Uterus (tissue), 4 donors: ENCODE data around the gene LAPTM5. TPM values are rescaled to one million over a fixed set of nuclear protein-coding genes. Genes with fewer than 3 reads are reported as not detected.
"Not testable (repeated sequence)": the region's sequence is repeated elsewhere in the genome, so short reads cannot be mapped to it uniquely, and the experiment has no call there.

ENCODE experiments used
- DNase-seq, 2 donors: peaks; one replicate each; pipeline ENCODE4 v3.0.0-alpha.2; 2019 to 2020
- H3K27ac ChIP-seq, 2 donors: fragments of 200-600 bp; sonication (generic); 1 replicate in 1 of 2; 2 replicates in 1 of 2; pipeline ENCODE4 v1.5.1; 2016 to 2018
- H3K27me3 ChIP-seq, 2 donors: fragments of 200-600 bp; sonication (generic); one replicate each; pipeline ENCODE4 v1.5.1; 2018 to 2019; ENCODE audit warnings: control low read depth in 1 of 2
- H3K36me3 ChIP-seq, 2 donors: fragments of 200-600 bp; sonication (generic); one replicate each; pipeline ENCODE4 v1.5.1; 2019; ENCODE audit warnings: control low read depth in 1 of 2
- H3K4me1 ChIP-seq, 2 donors: fragments of 200-600 bp; sonication (generic); one replicate each; pipeline ENCODE4 v1.5.1; 2018 to 2019; ENCODE audit warnings: control low read depth in 1 of 2
- H3K4me3 ChIP-seq, 2 donors: fragments of 200-600 bp; sonication (generic); 1 replicate in 1 of 2; 2 replicates in 1 of 2; pipeline ENCODE4 v1.5.1; 2018 to 2019; ENCODE audit warnings: mild to moderate bottlenecking in 1 of 2
- H3K9me3 ChIP-seq, 2 donors: fragments of 200-600 bp; sonication (generic); one replicate each; pipeline ENCODE4 v1.5.1; 2019; ENCODE audit warnings: control low read depth in 1 of 2
- POLR2A ChIP-seq, 2 donors: fragments of 450-650 bp; IDR thresholded peaks; one replicate each; pipeline ENCODE4 v1.6.1; 2016; ENCODE audit warnings: antibody characterized with exemption in 2 of 2, mild to moderate bottlenecking in 1 of 2, moderate library complexity in 1 of 2
- intact Hi-C: fragments of 100-400 bp; cut with DNase I; formaldehyde crosslinking; loops from one replicate; pipeline ENCODE4 v1.15.1; 2023; ENCODE audit warnings: low total_unique reads
- total RNA-seq, 4 donors: library from RNA; depleted of rRNA in 3 of 4; stranded (reverse); fragments of >200 nt in 3 of 4; gene quantifications; one replicate each; pipeline versions ENCODE4 v1.1.0 to v1.2.4, GENCODE V29; 2014 to 2023
- TF ChIP-seq, protein P1 (sequence below), 4 experiments: fragments of 200-600 bp in 2 of 4; fragments of 450-650 bp in 2 of 4; sonication (generic) in 2 of 4; IDR thresholded peaks; one replicate each; pipeline ENCODE4 v1.5.1; 2016 to 2019; ENCODE audit warnings: antibody characterized with exemption in 4 of 4, mild to moderate bottlenecking in 2 of 4, moderate library complexity in 1 of 4
- donor health status: DM: yes; HTN: yes; CAD: no.

The LAPTM5 gene
- total RNA-seq, 4 donors from 2014 or later, result 6.1 to 76.8 (median 15.8) TPM

DNA sequence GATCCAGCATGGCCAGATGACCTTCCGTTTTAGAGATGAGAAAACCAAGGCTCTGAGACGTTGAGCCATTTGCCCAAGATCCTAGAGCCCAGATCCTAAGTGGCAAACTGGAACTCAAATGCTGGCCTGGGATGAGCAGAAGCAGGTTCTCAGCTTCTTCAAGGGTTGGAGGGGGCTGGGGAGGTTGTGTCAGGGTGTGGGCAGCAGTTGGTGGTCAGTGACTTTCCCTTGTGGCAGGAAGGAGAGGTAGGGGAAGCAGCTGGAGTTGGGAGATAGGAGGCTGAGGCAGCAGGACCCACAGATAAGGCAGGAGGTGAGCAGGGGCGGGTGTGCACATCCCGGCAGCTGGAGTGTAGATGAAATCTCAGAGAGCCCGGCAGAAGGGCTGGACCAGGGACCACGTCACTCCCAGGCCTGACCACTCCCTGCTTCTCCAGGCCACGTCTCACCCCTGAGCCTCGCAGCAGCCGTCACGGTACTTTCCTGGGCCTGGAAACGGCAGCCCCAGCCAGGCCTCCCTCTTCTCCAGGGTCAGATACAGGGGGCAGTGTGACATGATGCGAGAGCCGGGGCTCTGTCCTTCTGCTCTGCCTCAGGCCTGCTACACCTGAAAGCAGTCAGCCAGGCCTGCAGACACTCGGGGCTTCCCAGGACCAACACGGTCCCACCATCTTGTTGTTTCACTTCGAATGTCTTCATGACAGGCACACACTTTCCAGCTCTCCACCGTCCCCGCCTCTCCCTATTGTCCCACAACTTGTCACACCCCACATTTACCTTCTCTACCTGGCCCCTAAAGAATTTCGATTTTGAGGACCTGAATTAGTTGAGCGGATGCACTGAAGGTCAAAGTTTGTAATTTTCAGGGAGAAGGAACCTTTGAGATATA lies 11.5 kb upstream of the LAPTM5 start:
- no peak for TF ChIP-seq POLR2A (IDR thresholded peaks at IDR 0.05)
- TF ChIP-seq, protein P1, sequence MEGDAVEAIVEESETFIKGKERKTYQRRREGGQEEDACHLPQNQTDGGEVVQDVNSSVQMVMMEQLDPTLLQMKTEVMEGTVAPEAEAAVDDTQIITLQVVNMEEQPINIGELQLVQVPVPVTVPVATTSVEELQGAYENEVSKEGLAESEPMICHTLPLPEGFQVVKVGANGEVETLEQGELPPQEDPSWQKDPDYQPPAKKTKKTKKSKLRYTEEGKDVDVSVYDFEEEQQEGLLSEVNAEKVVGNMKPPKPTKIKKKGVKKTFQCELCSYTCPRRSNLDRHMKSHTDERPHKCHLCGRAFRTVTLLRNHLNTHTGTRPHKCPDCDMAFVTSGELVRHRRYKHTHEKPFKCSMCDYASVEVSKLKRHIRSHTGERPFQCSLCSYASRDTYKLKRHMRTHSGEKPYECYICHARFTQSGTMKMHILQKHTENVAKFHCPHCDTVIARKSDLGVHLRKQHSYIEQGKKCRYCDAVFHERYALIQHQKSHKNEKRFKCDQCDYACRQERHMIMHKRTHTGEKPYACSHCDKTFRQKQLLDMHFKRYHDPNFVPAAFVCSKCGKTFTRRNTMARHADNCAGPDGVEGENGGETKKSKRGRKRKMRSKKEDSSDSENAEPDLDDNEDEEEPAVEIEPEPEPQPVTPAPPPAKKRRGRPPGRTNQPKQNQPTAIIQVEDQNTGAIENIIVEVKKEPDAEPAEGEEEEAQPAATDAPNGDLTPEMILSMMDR (IDR thresholded peaks at IDR 0.05), result no peak
- Histone ChIP-seq H3K4me1 (no peaks in the 10 kb centered on the region), H3K4me3 (no peak overlapping the region), H3K36me3 (no peaks in the 10 kb centered on the region), H3K27me3 (no peaks in the 10 kb centered on the region), H3K9me3 (no peaks in the 10 kb centered on the region), H3K27ac (no peak overlapping the region)
- intact Hi-C loops, result no loop called here
- no peak for DNase-seq

DNA sequence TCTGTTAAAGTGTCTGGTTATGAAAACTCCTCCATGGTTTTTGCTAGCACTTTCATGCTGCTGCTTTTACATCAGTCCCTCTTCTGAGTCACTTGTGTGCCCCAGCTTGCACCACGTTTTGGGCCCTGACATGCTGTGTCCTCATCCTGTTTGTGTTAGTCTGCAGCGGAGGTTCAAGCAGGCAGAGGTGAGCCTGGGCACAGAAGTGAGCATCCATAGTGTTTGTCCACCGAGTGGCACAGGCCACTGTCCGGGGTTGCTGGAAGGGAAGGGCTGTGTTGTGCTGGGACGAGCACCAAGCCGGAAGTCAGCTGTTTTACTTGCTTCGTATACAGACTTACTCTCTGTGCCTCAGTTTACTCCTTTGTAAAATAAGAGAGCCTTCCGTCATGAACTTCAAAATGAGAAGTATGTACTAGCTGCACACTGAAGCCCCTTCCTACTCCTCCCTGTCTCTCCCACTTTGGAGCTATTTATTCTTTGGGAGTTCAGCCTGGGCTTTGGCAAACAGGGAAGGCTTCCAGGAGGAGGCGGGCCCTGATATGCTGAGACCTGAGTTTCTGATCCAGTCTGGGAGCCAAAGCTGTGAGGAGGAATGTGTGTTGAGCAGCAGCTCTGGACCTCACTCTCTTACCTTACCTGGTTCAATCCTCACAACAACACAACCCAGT lies 10.7 kb upstream of the LAPTM5 start:
- no peak overlapping the region for H3K27ac ChIP-seq
- intact Hi-C loops, result no loop called here
- no peaks in the 10 kb centered on the region for H3K4me1 ChIP-seq
- DNase-seq, result no peak
- H3K9me3 ChIP-seq, result no peaks in the 10 kb centered on the region
- no peak overlapping the region for H3K4me3 ChIP-seq
- TF ChIP-seq, protein P1 (IDR thresholded peaks at IDR 0.05), result no peak
- no peak for TF ChIP-seq POLR2A (IDR thresholded peaks at IDR 0.05)
- no peaks in the 10 kb centered on the region for H3K27me3 ChIP-seq
- no peaks in the 10 kb centered on the region for H3K36me3 ChIP-seq

DNA sequence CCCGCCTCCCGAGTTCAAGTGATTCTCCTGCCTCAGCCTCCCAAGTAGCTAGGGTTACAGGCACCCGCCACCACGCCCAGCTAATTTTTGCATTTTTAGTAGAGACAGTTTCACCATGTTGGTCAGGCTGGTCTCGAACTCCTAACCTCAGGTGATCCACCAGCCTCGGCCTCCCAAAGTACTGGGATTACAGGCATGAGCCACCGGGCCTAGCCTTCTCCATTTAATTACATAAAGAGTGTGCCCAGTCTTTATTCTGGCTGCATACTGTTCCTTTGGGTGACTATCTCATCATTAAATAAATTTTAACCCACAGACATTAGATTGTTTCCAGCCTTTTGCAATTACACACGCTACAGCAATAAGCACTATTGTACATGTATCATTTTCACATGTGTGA lies 9.4 kb upstream of the LAPTM5 start:
- DNase-seq, H3K4me3 ChIP-seq, H3K36me3 ChIP-seq, H3K4me1 ChIP-seq, H3K9me3 ChIP-seq, H3K27me3 ChIP-seq, intact Hi-C loops, H3K27ac ChIP-seq: not testable (repeated sequence)

DNA sequence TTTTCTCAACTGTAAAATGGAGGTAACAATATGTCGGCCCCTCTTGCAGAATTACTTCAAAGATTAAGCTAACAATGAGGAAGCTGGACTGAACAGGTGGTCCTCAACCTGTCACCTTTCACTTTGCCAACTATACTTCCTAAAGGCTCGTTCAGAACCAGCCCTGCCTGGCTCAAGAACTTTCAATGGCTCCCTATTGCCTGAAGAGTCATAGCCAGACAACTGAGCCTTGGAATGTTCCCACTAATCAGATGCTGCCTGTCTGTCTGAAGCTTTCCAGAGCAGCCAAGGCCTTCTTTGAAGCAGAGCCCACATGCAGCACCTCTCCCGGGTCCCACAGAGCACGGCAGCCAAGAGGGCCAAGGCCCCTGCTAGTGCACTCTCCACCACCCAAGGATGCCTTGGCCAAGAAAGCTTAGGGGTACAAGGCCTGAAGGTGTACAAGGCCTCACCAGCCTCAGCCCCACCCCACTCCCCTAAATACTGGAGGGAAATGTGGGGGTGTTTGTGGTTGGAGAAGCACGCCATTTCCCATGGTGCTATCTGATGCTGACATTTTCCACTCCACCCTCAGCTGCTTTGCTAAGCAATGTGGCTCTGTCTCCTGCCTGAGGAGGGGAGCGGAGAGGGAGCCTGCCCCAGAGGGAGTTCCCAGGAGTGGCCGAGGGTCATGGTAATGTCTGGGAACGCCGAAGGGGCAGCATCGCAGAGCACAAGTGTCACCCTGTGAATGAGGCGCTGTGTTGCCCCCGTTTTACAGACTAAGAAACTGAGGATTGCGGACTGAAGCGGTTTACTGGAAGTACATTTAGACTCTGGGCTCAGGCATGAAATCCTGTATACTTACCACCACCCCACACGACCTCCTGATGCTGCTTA lies 8.2 kb upstream of the LAPTM5 start:
- TF ChIP-seq POLR2A (IDR thresholded peaks at IDR 0.05), result no peak
- TF ChIP-seq, protein P1 (IDR thresholded peaks at IDR 0.05), result no peak

GRCh38 chr1:30764939-30765555 lies 7.5 kb upstream of the LAPTM5 start:
- intact Hi-C loops, result no loop called here
- H3K4me3 ChIP-seq, result no peak overlapping the region
- no peaks in the 10 kb centered on the region for H3K4me1 ChIP-seq
- H3K9me3 ChIP-seq, result no peaks in the 10 kb centered on the region
- no peak for DNase-seq
- no peaks in the 10 kb centered on the region for H3K36me3 ChIP-seq
- H3K27ac ChIP-seq, result no peak overlapping the region
- no peaks in the 10 kb centered on the region for H3K27me3 ChIP-seq
- TF ChIP-seq, protein P1 (IDR thresholded peaks at IDR 0.05), result no peak
- no peak for TF ChIP-seq POLR2A (IDR thresholded peaks at IDR 0.05)

More for the DNA sequence above, 8.2 kb upstream of the LAPTM5 start:
- H3K4me1 ChIP-seq, result no peaks in the 10 kb centered on the region
- no peaks in the 10 kb centered on the region for H3K27me3 ChIP-seq
- intact Hi-C loops, result no loop called here
- H3K9me3 ChIP-seq, result no peaks in the 10 kb centered on the region
- no peak overlapping the region for H3K4me3 ChIP-seq
- no peaks in the 10 kb centered on the region for H3K36me3 ChIP-seq
- no peak for DNase-seq
- H3K27ac ChIP-seq, result no peak overlapping the region
